HG03108 (cell line): Measurements from ENCODE around the gene MOB2.

ENCODE experiments used
- ATAC-seq: cut with Tn5 transposase; IDR thresholded peaks from one replicate; pipeline ENCODE4 v1.9.1; 2021; ENCODE audit warnings: moderate library complexity; ENCODE audit not compliant: unreplicated experiment

The MOB2 gene

GRCh38 chr11:1458340-1459218, 28.0 kb downstream of the MOB2 start:
- no peak for ATAC-seq

GRCh38 chr11:1457856-1458255, 28.7 kb downstream of the MOB2 start:
- no peak for ATAC-seq

DNA sequence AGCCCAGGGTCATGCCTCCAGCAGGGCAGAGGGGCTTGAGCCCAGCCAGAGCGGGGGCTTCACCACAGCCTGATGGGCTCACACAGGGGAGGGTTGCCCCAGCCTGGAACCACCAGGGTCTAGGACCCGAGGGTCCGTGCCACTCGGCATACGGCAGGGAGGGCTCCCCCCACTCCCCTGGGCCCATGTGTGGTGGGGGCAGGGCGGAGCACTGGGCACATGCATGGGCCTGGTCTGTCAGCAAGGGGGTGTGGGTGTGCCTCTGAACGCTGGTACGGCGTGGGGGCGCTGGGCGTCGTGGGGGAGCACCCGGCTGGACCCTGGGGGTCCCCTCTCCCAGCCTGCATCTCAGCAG, 29.3 kb downstream of the MOB2 start:
- no peak for ATAC-seq

DNA sequence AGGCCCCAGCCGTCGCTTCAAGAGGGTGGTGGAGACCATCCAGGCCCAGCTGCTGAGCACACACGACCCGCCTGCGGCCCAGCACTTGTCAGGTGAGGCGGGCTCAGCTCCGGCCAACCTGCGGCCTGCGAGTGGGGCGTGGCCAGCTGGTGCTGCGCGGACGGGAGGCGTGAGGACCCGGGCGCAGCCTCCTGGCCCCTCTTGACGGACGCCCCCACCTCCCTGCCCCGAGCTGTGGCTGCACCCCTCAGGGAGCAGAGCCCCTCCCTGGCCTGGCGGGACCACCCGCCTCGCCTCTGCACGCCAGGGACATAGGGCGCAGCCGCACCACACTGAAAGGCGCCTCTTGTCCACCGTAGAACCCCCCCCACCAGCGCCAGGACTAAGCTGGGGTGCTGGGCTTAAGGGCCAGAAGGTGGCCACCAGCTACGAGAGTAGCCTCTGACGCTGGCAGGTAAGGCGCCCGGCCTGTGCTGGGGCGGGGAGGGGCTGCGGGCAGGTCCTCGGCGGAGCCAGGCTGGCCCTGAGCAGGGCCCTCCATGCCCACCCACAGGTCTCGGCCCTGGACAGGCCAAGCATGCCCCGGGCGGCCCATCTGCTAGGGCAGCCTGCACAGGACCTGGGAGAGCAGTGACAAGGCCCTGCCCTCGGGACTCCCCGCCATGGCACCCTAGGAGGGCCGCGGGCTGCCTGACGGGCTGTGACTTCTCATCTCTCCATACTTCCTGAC, 29.8 kb downstream of the MOB2 start:
- ATAC-seq: no peak

DNA sequence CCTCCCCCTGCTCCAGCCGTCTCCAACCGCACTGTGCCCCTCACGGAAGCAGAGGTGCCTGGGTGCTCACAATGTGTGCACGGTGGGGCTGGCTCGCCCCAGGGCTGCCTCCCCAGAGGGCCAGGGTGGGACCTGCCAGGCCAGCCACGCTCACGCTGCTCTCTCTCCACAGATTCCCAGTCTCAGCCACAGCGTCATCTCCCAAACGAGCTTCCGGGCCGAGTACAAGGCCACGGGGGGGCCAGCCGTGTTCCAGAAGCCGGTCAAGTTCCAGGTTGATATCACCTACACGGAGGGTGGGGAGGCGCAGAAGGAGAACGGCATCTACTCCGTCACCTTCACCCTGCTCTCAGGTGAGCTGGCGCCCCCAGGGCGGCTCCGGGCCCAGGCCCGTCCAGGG, 30.4 kb downstream of the MOB2 start:
- ATAC-seq: no peak

DNA sequence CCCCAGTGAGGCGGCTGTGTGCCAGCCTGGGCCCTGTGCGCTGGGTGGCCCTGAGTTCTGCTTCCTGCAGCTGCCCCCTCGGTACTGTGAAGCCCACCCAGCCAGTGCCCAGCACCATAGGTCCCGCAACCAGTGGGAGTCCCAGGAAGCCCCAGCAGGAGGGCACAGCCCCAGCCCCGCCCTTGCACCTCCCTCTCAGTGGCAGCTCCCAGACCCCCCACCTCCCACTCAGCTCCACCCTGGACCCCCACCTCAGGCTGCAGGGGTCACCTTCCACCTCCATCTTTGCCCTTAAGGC, 30.9 kb downstream of the MOB2 start:
- no peak for ATAC-seq

GRCh38 chr11:1455032-1455762, 31.4 kb downstream of the MOB2 start:
- ATAC-seq: no peak

DNA sequence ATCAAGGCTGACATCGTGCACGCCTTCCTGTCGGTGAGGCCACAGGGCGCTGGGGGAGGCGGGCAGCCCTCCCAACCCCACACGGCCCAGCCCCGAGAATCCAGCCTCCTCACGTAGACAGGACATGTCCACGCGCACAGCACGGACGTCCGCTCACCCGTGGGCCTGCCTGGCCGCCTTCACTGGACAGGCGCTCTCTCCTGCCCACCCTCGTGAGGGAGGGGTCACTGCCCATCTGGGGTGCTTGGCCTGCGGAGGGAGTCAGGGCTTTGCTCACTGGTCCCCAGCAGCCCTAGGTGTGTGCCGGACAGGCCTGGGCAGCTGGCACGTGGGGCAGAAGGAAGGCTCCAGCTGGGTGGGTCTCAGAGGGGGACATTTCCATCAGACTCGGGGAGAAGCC, 32.0 kb downstream of the MOB2 start:
- no peak for ATAC-seq

DNA sequence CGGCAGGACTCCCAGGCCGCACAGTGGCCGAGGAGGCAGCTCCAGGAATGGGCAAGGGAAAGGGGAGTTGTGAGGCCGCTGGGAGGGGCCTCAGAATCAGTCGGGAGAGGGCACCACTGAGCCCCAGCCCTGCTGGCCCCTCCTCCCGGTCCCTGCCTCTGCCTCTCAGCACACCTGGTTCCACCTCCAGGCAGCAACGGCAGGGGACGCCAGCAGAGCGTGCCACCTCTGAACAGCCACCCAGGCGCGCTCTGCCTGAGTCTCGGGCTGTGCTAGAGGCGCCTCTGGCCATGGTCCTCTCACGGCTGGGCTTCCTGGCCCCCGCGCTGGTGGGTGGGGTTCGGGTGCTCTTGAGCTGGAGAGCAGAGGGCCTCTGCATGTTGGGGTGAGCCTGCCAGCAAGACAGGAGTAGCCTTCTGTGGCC, 33.0 kb downstream of the MOB2 start:
- ATAC-seq: peak; percentile 53

DNA sequence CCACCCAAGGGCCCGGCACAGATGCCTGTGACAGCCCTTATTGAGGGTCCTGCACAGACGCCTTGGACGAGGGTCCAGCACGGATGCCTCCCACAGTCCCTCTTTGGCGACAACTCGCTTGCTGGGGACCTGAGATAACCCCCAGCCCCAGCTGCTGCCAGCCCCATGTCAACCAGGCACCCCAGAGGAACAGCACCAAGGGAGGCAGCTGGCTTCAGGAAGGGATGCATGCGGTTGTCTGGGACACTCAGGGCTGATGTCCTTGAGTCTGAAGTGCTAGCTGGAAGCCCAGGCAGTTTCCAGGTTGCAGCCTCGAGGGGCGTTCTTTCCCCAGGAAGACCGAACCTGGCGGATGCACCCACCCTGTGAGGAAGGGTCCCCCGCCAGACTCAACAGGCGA, 33.8 kb downstream of the MOB2 start:
- no peak for ATAC-seq

- ATAC-seq: no peak
Observed at GRCh38 chr11:1451781-1452470, 34.7 kb downstream of the MOB2 start.

GRCh38 chr11:1450949-1451710, 35.4 kb downstream of the MOB2 start:
- ATAC-seq: no peak

DNA sequence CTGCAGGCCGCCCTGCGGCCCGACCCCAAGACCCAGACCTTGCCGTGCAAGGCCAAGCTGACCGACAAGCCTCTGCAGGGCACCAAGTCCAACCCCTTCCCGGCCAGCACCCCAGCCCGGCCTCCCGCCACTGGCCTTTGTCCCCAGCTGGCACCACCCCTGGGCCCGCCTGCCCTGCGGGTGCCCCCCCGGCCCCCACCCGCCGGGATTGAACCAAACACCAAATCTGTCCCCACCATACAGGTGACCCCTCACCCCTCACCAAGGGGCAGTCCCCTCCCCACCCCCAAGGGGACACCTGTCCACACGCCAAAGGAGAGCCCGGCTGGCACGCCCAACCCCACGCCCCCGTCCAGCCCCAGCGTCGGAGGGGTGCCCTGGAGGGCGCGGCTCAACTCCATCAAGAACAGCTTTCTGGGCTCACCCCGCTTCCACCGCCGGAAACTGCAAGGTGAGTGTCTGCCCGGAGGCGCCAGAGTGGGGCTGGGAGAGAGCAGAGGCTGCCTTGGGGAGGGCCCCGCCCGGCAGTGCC, 36.2 kb downstream of the MOB2 start:
- ATAC-seq: no peak

DNA sequence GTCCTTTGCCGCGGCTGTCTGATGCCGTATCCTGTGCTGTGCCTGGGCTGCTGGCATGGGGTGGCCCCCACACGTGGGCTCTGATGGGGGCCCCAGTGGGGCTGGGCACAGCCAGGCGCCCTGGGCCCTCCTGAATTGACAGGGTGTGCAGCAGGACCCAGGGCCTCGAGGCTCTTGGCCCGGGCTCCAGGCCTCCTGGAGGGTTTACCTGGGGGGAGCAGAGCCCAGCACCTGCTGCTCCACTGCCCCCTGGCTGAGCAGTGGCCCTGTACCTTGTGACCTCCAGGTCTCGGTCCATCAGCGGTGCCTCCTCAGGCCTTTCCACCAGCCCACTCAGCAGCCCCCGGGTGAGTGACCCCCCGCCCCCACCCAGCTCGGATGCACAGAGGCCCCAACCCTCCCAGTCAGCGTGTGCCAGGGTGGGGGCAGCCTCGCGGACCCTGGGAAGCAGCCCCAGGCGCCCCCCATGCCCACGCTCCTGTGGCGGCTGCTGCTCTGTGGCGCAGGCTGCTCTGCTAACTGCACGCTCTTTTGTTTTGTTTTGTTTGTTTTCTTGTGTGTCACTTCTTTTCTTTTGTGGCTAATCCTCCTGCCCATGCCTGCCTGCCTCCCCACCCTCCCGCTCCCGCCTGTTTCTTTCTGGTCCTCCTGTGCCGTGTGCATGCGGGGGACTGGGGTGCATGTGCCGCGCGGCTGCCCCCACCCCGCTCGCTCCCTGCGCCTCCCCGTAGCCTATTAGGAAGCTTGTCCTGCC, 36.9 kb downstream of the MOB2 start:
- no peak for ATAC-seq

GRCh38 chr11:1448882-1449281, 37.7 kb downstream of the MOB2 start:
- no peak for ATAC-seq

DNA sequence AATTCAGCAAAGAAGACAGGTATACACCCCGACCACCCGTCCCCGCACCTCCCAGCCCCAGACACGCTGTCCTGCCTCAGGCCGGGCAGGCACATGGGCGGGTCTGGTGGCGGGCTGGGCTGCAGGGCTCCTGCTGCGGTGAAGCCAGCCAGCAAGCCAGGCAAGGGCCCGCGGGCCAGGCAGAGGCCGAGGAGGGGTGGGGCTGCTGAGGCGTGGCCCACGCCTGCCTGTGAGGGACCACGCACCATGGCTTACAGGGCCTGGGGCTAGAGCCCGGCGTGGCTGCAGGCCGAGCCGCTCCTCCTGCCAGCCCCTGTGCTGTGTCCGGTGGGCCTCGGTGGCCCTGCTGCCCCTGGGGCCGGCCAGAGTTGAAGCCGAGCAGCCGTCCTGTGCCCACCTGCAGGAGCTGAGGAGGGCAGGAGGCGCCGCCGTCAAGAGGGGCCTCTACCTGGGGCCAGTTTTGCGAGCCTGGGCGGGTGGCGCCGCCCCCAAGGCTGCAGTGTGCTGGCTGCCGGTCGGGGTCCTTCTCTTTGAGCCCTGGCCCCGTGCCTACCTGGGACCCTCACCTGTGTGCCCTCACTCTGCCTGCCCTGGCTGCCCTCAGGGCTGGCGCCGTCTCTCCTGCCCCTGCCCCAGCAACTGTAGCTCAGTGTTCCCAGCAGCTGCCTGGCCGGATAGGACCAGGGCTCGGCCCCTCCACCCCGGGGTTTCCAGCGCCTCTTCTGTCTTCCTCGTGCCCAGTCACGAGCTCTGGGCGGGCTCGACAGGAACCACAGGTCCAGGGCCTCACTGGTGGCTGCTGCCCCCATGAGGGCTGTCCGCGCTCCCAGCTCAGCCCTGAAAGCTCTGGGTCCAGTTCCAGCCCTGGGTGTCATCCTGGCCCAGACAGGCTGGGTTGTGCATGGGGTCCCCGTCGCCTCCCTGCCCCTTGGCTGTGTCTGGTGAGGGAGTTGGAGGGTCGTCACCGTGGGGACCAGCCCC, 38.4 kb downstream of the MOB2 start:
- ATAC-seq: no peak

GRCh38 chr11:1446623-1447022, 40.0 kb downstream of the MOB2 start:
- no peak for ATAC-seq

- no peak for ATAC-seq
Observed at GRCh38 chr11:1445741-1446445, 40.7 kb downstream of the MOB2 start.
